HEK293 (cell line): ENCODE measurements around the gene PLAGL2.

ENCODE experiments used
- CTCF ChIP-seq: fragments of 450-650 bp; formaldehyde crosslinking; IDR thresholded peaks from 2 replicates; pipeline ENCODE4 v1.5.1; 2016; ENCODE audit warnings: missing biosample characterization, missing genetic modification characterization
- HIC1 ChIP-seq: fragments of 450-650 bp; formaldehyde crosslinking; IDR thresholded peaks from 2 replicates; pipeline ENCODE4 v1.5.1; 2016; ENCODE audit warnings: missing biosample characterization, missing genetic modification characterization
- KLF9 ChIP-seq: fragments of 450-650 bp; formaldehyde crosslinking; IDR thresholded peaks from 2 replicates; pipeline ENCODE4 v1.5.1; 2016; ENCODE audit warnings: missing biosample characterization, missing genetic modification characterization, low read depth
- SCRT1 ChIP-seq: fragments of 450-650 bp; formaldehyde crosslinking; IDR thresholded peaks from 2 replicates; pipeline ENCODE4 v1.5.1; 2016; ENCODE audit warnings: missing biosample characterization, missing genetic modification characterization, borderline replicate concordance
- SP2 ChIP-seq: fragments of 450-650 bp; formaldehyde crosslinking; IDR thresholded peaks from 2 replicates; pipeline ENCODE4 v1.5.1; 2016; ENCODE audit warnings: missing biosample characterization, missing genetic modification characterization
- TRIM28 ChIP-seq: IDR thresholded peaks from 2 replicates; pipeline ENCODE4 v1.6.1; 2011; ENCODE audit warnings: low read length, control low read depth, borderline replicate concordance
- ZBTB44 ChIP-seq: fragments of 450-650 bp; IDR thresholded peaks from 2 replicates; pipeline ENCODE4 v1.5.1; 2018; ENCODE audit warnings: missing biosample characterization, mild to moderate bottlenecking, missing genetic modification characterization
- ZBTB48 ChIP-seq: fragments of 450-650 bp; formaldehyde crosslinking; IDR thresholded peaks from 2 replicates; pipeline ENCODE4 v1.5.1; 2016; ENCODE audit warnings: missing biosample characterization, missing genetic modification characterization
- ZFHX2 ChIP-seq: fragments of 450-650 bp; formaldehyde crosslinking; conservative IDR thresholded peaks from 2 replicates; pipeline ENCODE4 v1.5.1; 2016; ENCODE audit warnings: missing biosample characterization, missing genetic modification characterization
- ZFP69B ChIP-seq: fragments of 450-650 bp; formaldehyde crosslinking; IDR thresholded peaks from 2 replicates; pipeline ENCODE4 v1.5.1; 2016; ENCODE audit warnings: missing biosample characterization, missing genetic modification characterization
- ZNF138 ChIP-seq: fragments of 450-650 bp; formaldehyde crosslinking; IDR thresholded peaks from 2 replicates; pipeline ENCODE4 v1.5.1; 2016; ENCODE audit warnings: missing biosample characterization, missing genetic modification characterization, borderline replicate concordance
- ZNF155 ChIP-seq: fragments of 450-650 bp; formaldehyde crosslinking; IDR thresholded peaks from 2 replicates; pipeline ENCODE4 v1.5.1; 2016; ENCODE audit warnings: missing biosample characterization, missing genetic modification characterization
- ZNF18 ChIP-seq: fragments of 450-650 bp; formaldehyde crosslinking; IDR thresholded peaks from 2 replicates; pipeline ENCODE4 v1.5.1; 2016; ENCODE audit warnings: missing biosample characterization, missing genetic modification characterization
- ZNF274 ChIP-seq, 2 experiments: fragments of 200-500 bp in 1 of 2; fragments of 450-650 bp in 1 of 2; sonication (Bioruptor generic) in 1 of 2; formaldehyde crosslinking in 1 of 2; IDR thresholded peaks; 2 replicates each; pipeline versions ENCODE4 v1.5.1 to v1.6.1; 2014 to 2016; ENCODE audit warnings: borderline replicate concordance in 1 of 2, inconsistent platforms in 1 of 2, low read length in 1 of 2, missing biosample characterization in 1 of 2, missing genetic modification characterization in 1 of 2
- ZNF335 ChIP-seq: fragments of 450-650 bp; formaldehyde crosslinking; conservative IDR thresholded peaks from 2 replicates; pipeline ENCODE4 v1.5.1; 2016; ENCODE audit warnings: missing biosample characterization, missing genetic modification characterization
- ZNF366 ChIP-seq: fragments of 450-650 bp; formaldehyde crosslinking; conservative IDR thresholded peaks from 2 replicates; pipeline ENCODE4 v1.5.1; 2016; ENCODE audit warnings: missing biosample characterization, missing genetic modification characterization
- ZNF391 ChIP-seq: fragments of 450-650 bp; formaldehyde crosslinking; IDR thresholded peaks from 2 replicates; pipeline ENCODE4 v1.5.1; 2016; ENCODE audit warnings: low read depth, missing biosample characterization, missing genetic modification characterization, borderline replicate concordance
- ZNF398 ChIP-seq: fragments of 450-650 bp; formaldehyde crosslinking; IDR thresholded peaks from 2 replicates; pipeline ENCODE4 v1.5.1; 2017; ENCODE audit warnings: missing biosample characterization, missing genetic modification characterization
- ZNF488 ChIP-seq: fragments of 450-650 bp; formaldehyde crosslinking; IDR thresholded peaks from 2 replicates; pipeline ENCODE4 v1.5.1; 2016; ENCODE audit warnings: missing biosample characterization, missing genetic modification characterization
- ZNF521 ChIP-seq: fragments of 450-650 bp; formaldehyde crosslinking; IDR thresholded peaks from 2 replicates; pipeline ENCODE4 v1.5.1; 2017; ENCODE audit warnings: missing biosample characterization, mild to moderate bottlenecking, missing genetic modification characterization
- ZNF558 ChIP-seq: fragments of 450-650 bp; formaldehyde crosslinking; IDR thresholded peaks from 2 replicates; pipeline ENCODE4 v1.5.1; 2016; ENCODE audit warnings: missing biosample characterization, missing genetic modification characterization
- ZNF560 ChIP-seq: fragments of 450-650 bp; formaldehyde crosslinking; IDR thresholded peaks from 2 replicates; pipeline ENCODE4 v1.5.1; 2017; ENCODE audit warnings: missing biosample characterization, missing genetic modification characterization, borderline replicate concordance
- ZNF626 ChIP-seq: fragments of 450-650 bp; sonication (Bioruptor Pico); formaldehyde crosslinking; IDR thresholded peaks from 2 replicates; pipeline ENCODE4 v1.5.1; 2018; ENCODE audit warnings: missing biosample characterization, missing genetic modification characterization, inconsistent platforms
- ZNF664 ChIP-seq: fragments of 450-650 bp; formaldehyde crosslinking; IDR thresholded peaks from 2 replicates; pipeline ENCODE4 v1.5.1; 2016; ENCODE audit warnings: missing biosample characterization, missing genetic modification characterization
- ZNF776 ChIP-seq: fragments of 450-650 bp; formaldehyde crosslinking; IDR thresholded peaks from 2 replicates; pipeline ENCODE4 v1.5.0; 2017; ENCODE audit warnings: missing biosample characterization, missing genetic modification characterization, borderline replicate concordance
- ZNF830 ChIP-seq: fragments of 450-650 bp; IDR thresholded peaks from 2 replicates; pipeline ENCODE4 v1.5.0; 2018; ENCODE audit warnings: missing biosample characterization, missing genetic modification characterization, low read depth, mild to moderate bottlenecking, moderate library complexity

PLAGL2 gene

GRCh38 chr20:32227744-32228688 is 20.5 kb upstream of the PLAGL2 start (continued):
- TF ChIP-seq ZBTB44 (tag by site-specific recombination) (peak; percentile 80), ZFP69B (tag by site-specific recombination) (no peak), ZNF335 (tag by site-specific recombination) (peak; percentile 64), ZNF488 (peak; percentile 67; the same call in 1 of the 2 replicates), ZNF138 (tag by site-specific recombination) (no peak), CTCF (tag by site-specific recombination) (no peak), HIC1 (tag by site-specific recombination) (no peak), ZNF776 (tag by site-specific recombination) (no peak), ZNF366 (tag by site-specific recombination) (peak; percentile 32; the same call in 1 of the 2 replicates), ZNF664 (tag by site-specific recombination) (no peak), ZNF18 (0 out of 2 replicates have a peak, but pooled peaks have one; percentile 14), ZNF391 (no peak), ZNF274 (IDR thresholded peaks at IDR 0.05; ENCODE audit: low read length) (no peak), ZNF274 (tag by site-specific recombination; IDR thresholded peaks at IDR 0.05; ENCODE audit: borderline replicate concordance) (no peak), ZNF155 (tag by site-specific recombination) (no peak), ZFHX2 (no peak), KLF9 (no peak), ZNF521 (tag by site-specific recombination) (no peak), ZNF626 (tag by site-specific recombination) (no peak), ZBTB48 (tag by site-specific recombination) (peak; percentile 34; the same call in 1 of the 2 replicates), TRIM28 (no peak), ZNF398 (tag by site-specific recombination) (peak; percentile 63), ZNF560 (tag by site-specific recombination) (no peak), ZNF558 (no peak), ZNF830 (no peak), SP2 (tag by site-specific recombination) (no peak), SCRT1 (tag by site-specific recombination) (peak; percentile 82)
